ENCODE data around the gene TLCD1. TPM values are rescaled to one million over a fixed set of nuclear protein-coding genes. Genes with fewer than 3 reads are reported as not detected.

The TLCD1 gene
- total RNA-seq, 1 experiment from 2014 or later, result 50.7 TPM

DNA sequence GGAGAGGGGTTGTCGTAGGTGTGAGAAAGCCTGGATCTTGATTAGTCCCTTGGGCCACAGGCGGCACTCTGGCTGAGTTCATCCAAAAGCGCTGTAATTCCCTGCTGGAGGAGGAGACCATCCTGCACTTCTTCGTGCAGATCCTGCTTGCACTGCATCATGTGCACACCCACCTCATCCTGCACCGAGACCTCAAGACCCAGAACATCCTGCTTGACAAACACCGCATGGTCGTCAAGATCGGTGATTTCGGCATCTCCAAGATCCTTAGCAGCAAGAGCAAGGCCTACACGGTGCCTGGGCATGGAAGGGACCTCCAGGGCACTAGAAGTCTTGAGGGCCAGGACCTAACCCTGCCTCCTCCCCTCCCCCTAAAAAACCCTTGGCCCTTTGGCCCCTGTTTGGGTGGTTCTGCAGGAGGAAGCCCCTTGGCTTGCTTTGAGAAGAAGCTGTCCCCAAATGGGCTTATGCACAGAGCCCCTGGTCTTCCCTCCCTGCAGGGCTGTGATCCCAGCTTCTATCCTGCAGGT is 8.7 kb upstream of the TLCD1 start:
- TF ChIP-seq, protein P1, sequence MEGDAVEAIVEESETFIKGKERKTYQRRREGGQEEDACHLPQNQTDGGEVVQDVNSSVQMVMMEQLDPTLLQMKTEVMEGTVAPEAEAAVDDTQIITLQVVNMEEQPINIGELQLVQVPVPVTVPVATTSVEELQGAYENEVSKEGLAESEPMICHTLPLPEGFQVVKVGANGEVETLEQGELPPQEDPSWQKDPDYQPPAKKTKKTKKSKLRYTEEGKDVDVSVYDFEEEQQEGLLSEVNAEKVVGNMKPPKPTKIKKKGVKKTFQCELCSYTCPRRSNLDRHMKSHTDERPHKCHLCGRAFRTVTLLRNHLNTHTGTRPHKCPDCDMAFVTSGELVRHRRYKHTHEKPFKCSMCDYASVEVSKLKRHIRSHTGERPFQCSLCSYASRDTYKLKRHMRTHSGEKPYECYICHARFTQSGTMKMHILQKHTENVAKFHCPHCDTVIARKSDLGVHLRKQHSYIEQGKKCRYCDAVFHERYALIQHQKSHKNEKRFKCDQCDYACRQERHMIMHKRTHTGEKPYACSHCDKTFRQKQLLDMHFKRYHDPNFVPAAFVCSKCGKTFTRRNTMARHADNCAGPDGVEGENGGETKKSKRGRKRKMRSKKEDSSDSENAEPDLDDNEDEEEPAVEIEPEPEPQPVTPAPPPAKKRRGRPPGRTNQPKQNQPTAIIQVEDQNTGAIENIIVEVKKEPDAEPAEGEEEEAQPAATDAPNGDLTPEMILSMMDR (conservative IDR thresholded peaks at IDR 0.05), result no peak
- DNase-seq, result no peak
- Histone ChIP-seq H4K91ac (ENCODE audit: insufficient read length, low read depth, low read length) (no peak overlapping the region), H3K4me1 (ENCODE audit: insufficient read depth, low read length) (no peaks in the 10 kb centered on the region), H3K27ac (ENCODE audit: insufficient read length, low read depth, low read length) (no peak overlapping the region), H2AK5ac (ENCODE audit: insufficient read length, low read length) (no peak overlapping the region), H4K8ac (replicated peaks; ENCODE audit: insufficient read length, low read depth, low read length) (no peak overlapping the region), H3K79me2 (ENCODE audit: insufficient read depth, low read length) (no peaks in the 10 kb centered on the region), H3K14ac (ENCODE audit: insufficient read depth, low read length) (no peak overlapping the region), H3K56ac (ENCODE audit: insufficient read length, low read depth, low read length) (no peak overlapping the region), H3K23ac (ENCODE audit: insufficient read length, low read depth, low read length) (no peak overlapping the region), H2BK12ac (ENCODE audit: insufficient read length, low read depth, low read length) (no peak overlapping the region), H3K18ac (ENCODE audit: insufficient read length, low read depth, low read length) (no peak overlapping the region), H2BK20ac (ENCODE audit: low read depth, low read length, poor library complexity, severe bottlenecking) (no peak overlapping the region), H3K9ac (ENCODE audit: extremely low read depth, insufficient read length, low read length) (no peak overlapping the region), H3K4me2 (ENCODE audit: insufficient read depth, insufficient read length, low read length) (no peak overlapping the region), H3K23me2 (ENCODE audit: insufficient read length, low read depth, low read length, poor library complexity, severe bottlenecking) (peaks cover 2% of the 10 kb centered on the region), H3K4ac (ENCODE audit: low read depth, low read length) (no peak overlapping the region), H3K27me3 (ENCODE audit: insufficient read depth, low read length) (no peaks in the 10 kb centered on the region), H3K9me3 (ENCODE audit: control insufficient read depth, low read depth, low read length) (no peaks in the 10 kb centered on the region), H2BK15ac (ENCODE audit: low read depth, low read length) (no peak overlapping the region), H4K5ac (ENCODE audit: insufficient read length, low read depth, low read length) (no peak overlapping the region), H3T11ph (ENCODE audit: low read length) (no peak overlapping the region), H3K79me1 (ENCODE audit: insufficient read depth, low read depth, low read length, poor library complexity, severe bottlenecking) (no peaks in the 10 kb centered on the region), H4K20me1 (ENCODE audit: control insufficient read depth, insufficient read depth, insufficient read length) (no peaks in the 10 kb centered on the region), H2BK5ac (ENCODE audit: insufficient read length, low read length) (no peak overlapping the region), H2BK120ac (ENCODE audit: low read depth, low read length, poor library complexity, severe bottlenecking) (no peak overlapping the region), H2AFZ (ENCODE audit: low read length) (no peak overlapping the region)
- Mint-ChIP-seq H3K27ac (no peak overlapping the region), H3K4me1 (no peaks in the 10 kb centered on the region; a peak in 1 of 4 replicates), H3K4me3 (no peak overlapping the region), H3K36me3 (ENCODE audit: insufficient read depth in 1 of 3, low read depth in 3 of 3) (peaks cover 19 to 37% (median 22%) of the 10 kb centered on the region in 3 experiments; a peak in 6 of 7 replicates), H3K9me3 (no peaks in the 10 kb centered on the region), H3K27me3 (ENCODE audit: low read depth) (no peaks in the 10 kb centered on the region)
- no CpG with 5 or more reads among the region's 10 CpGs for WGBS (ENCODE audit: extremely low coverage, insufficient read length, low lambda C conversion rate)

Data from H9 (cell line).